Panc1 (cell line): ENCODE measurements around the gene TMEM260. TPM values are rescaled to one million over a fixed set of nuclear protein-coding genes. Genes with fewer than 3 reads are reported as not detected.
A peak's percentile ranks its signal among the peaks of the same experiment; 100 is the strongest.

Source experiments
- ATAC-seq: fragments of 200-7000 bp; cut with Tn5 transposase; 2 replicates; pipeline ENCODE4 v1.9.1; 2020; ENCODE audit warnings: mild to moderate bottlenecking, moderate library complexity
- BruUV-seq: library from RNA; stranded (reverse); fragments of 400-500 nt; replicated peaks from 2 replicates; lab custom pipeline; 2021; lab: Mats Ljungman, UMichigan
- CTCF ChIA-PET: fragments of 300-600 bp; sonication (Branson Sonifier 250); formaldehyde crosslinking; loops from one replicate; lab custom pipeline; 2022; ENCODE audit warnings: antibody characterized with exemption; lab: Charles Lee
- POLR2A ChIA-PET: fragments of 300-600 bp; sonication (Branson Sonifier 250); formaldehyde crosslinking; loops from one replicate; lab custom pipeline; 2022; ENCODE audit warnings: antibody characterized with exemption; lab: Charles Lee
- DNase-seq: peaks from one replicate; pipeline ENCODE4 v3.0.0-alpha.2; 2010; ENCODE audit warnings: low read depth, low spot score
- H3K27ac ChIP-seq: 2 replicates; pipeline ENCODE4 v1.5.1; 2011; ENCODE audit warnings: mild to moderate bottlenecking, low read length, inconsistent platforms
- H3K27me3 ChIP-seq: fragments of 200-500 bp; sonication (Bioruptor generic); 2 replicates; pipeline ENCODE4 v1.6.0; 2014; ENCODE audit warnings: low read length, inconsistent platforms; ENCODE audit not compliant: control insufficient read depth, insufficient read depth
- H3K36me3 ChIP-seq: fragments of 200-500 bp; sonication (Bioruptor generic); 2 replicates; pipeline ENCODE4 v1.5.1; 2014; ENCODE audit warnings: inconsistent platforms, mild to moderate bottlenecking, low read length, moderate library complexity; ENCODE audit not compliant: control insufficient read depth, insufficient read depth
- H3K4me1 ChIP-seq: 2 replicates; pipeline ENCODE4 v1.5.1; 2011; ENCODE audit warnings: inconsistent platforms, mild to moderate bottlenecking, low read length, moderate library complexity; ENCODE audit not compliant: control insufficient read depth, insufficient read depth
- H3K4me3 ChIP-seq, 2 experiments: 2 replicates each; pipeline ENCODE4 v1.5.1; 2011 to 2012; ENCODE audit warnings: low read depth in 2 of 2, low read length in 2 of 2, mild to moderate bottlenecking in 2 of 2, inconsistent platforms in 1 of 2, moderate library complexity in 1 of 2
- H3K9me3 ChIP-seq: fragments of 200-500 bp; sonication (Bioruptor generic); 2 replicates; pipeline ENCODE4 v1.5.1; 2014; ENCODE audit warnings: low read depth, mild to moderate bottlenecking, inconsistent platforms, low read length, moderate library complexity; ENCODE audit not compliant: control insufficient read depth, insufficient read depth
- CTCF ChIP-seq: fragments of 450-650 bp; IDR thresholded peaks from 2 replicates; pipeline ENCODE4 v1.5.1; 2017; ENCODE audit warnings: mild to moderate bottlenecking
- POLR2AphosphoS5 ChIP-seq: IDR thresholded peaks from 2 replicates; pipeline ENCODE4 v1.6.1; 2012; ENCODE audit warnings: mild to moderate bottlenecking, low read depth, low read length, moderate library complexity
- SIN3A ChIP-seq: IDR thresholded peaks from 2 replicates; pipeline ENCODE4 v1.6.1; 2012; ENCODE audit warnings: low read depth, mild to moderate bottlenecking, low read length, moderate library complexity, borderline replicate concordance; ENCODE audit not compliant: insufficient read depth
- TCF7L2 ChIP-seq: IDR thresholded peaks from 2 replicates; pipeline ENCODE4 v1.6.1; 2011; ENCODE audit warnings: mild to moderate bottlenecking, low read depth, low read length, inconsistent platforms
- in situ Hi-C: cut with HindIII; loops from 2 replicates; pipeline ENCODE4 v1.10.0; 2016; ENCODE audit warnings: low sequenced_read_pairs, low pct_unique_long_range_greater_than_20kb
- intact Hi-C: fragments of 100-400 bp; cut with micrococcal nuclease; formaldehyde crosslinking; loops from one replicate; pipeline ENCODE4 v1.10.0; 2022; ENCODE audit not compliant: unreplicated experiment
- total RNA-seq: library from RNA; stranded (reverse); gene quantifications from one replicate; pipeline ENCODE4 v1.2.1, GENCODE V29; 2021; ENCODE audit not compliant: unreplicated experiment
- TF ChIP-seq, protein P1 (sequence below), 2 experiments: IDR thresholded peaks; 2 replicates each; pipeline ENCODE4 v1.6.1; 2011 to 2012; ENCODE audit warnings: low read depth in 2 of 2, control low read depth in 1 of 2, low read length in 1 of 2, mild to moderate bottlenecking in 1 of 2, moderate library complexity in 1 of 2; ENCODE audit not compliant: insufficient read depth in 1 of 2

TMEM260 gene
- total RNA-seq, 1 experiment from 2014 or later: 8.9 TPM

DNA sequence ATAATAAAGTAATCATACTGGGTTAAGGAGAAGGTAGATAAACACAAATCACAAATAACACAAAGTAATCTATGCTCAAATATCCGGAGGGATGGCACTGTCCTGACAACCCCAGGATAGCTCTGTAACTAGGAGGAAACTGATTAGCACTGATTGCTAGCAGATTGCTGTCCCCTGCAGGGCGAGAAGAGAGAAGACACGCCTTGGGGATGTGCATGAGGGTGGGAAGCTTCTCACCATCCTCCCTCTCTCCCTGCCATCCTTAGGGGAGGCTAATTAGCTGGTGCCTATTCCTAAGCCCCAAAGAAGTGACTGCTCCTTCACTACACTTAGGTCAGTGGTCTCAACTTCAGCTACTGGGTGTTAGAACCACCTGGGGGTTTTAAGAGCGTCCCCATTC lies 27.0 kb upstream of the TMEM260 start:
- in situ Hi-C loops: no loop called here
- CTCF ChIA-PET: no interaction called here
- Histone ChIP-seq H3K4me1 (no peaks in the 10 kb centered on the region), H3K36me3 (no peaks in the 10 kb centered on the region), H3K9me3 (no peaks in the 10 kb centered on the region), H3K27me3 (no peaks in the 10 kb centered on the region; the same call in none of the 2 replicates), H3K4me3 (no peak overlapping the region), H3K27ac (no peak overlapping the region)
- BruUV-seq: no TSS peak
- ATAC-seq (no peak), DNase-seq (no peak)
- TF ChIP-seq POLR2AphosphoS5 (no peak), CTCF (0 out of 2 replicates have a peak, but pooled peaks have one; percentile 6)
- TF ChIP-seq, protein P1, sequence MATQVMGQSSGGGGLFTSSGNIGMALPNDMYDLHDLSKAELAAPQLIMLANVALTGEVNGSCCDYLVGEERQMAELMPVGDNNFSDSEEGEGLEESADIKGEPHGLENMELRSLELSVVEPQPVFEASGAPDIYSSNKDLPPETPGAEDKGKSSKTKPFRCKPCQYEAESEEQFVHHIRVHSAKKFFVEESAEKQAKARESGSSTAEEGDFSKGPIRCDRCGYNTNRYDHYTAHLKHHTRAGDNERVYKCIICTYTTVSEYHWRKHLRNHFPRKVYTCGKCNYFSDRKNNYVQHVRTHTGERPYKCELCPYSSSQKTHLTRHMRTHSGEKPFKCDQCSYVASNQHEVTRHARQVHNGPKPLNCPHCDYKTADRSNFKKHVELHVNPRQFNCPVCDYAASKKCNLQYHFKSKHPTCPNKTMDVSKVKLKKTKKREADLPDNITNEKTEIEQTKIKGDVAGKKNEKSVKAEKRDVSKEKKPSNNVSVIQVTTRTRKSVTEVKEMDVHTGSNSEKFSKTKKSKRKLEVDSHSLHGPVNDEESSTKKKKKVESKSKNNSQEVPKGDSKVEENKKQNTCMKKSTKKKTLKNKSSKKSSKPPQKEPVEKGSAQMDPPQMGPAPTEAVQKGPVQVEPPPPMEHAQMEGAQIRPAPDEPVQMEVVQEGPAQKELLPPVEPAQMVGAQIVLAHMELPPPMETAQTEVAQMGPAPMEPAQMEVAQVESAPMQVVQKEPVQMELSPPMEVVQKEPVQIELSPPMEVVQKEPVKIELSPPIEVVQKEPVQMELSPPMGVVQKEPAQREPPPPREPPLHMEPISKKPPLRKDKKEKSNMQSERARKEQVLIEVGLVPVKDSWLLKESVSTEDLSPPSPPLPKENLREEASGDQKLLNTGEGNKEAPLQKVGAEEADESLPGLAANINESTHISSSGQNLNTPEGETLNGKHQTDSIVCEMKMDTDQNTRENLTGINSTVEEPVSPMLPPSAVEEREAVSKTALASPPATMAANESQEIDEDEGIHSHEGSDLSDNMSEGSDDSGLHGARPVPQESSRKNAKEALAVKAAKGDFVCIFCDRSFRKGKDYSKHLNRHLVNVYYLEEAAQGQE (IDR thresholded peaks at IDR 0.05; ENCODE audit: insufficient read depth in 1 of 2, low read depth in 2 of 2, low read length in 1 of 2): no peak
- intact Hi-C loops: no loop called here
- POLR2A ChIA-PET: no interaction called here

DNA sequence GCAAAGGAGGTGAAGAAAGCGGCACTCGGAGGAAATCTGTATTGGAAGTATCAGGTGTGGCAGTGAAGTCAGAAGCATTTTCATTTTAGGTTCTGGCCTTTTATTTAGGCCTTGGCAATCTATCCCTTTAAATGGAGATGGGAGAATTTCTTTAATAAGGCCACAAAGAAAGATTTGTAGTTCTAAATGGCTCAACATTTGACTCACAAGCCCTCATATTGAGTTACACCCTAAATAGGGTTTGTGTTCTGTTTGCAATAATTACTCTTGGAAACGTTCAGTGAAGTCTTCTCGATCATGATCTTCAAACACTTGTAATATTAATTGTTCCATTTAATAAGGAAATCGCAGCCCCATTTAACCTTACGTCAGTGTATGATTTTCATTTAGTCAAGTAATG lies 25.3 kb upstream of the TMEM260 start:
- POLR2A ChIA-PET: no interaction called here
- Histone ChIP-seq H3K36me3 (no peaks in the 10 kb centered on the region), H3K27ac (no peak overlapping the region), H3K27me3 (no peaks in the 10 kb centered on the region; the same call in none of the 2 replicates), H3K4me3 (no peak overlapping the region), H3K9me3 (no peaks in the 10 kb centered on the region), H3K4me1 (no peaks in the 10 kb centered on the region)
- DNase-seq (no peak), ATAC-seq (no peak)
- TF ChIP-seq SIN3A (no peak), CTCF (no peak), TCF7L2 (no peak), POLR2AphosphoS5 (no peak)
- TF ChIP-seq, protein P1 (IDR thresholded peaks at IDR 0.05; ENCODE audit: insufficient read depth in 1 of 2, low read depth in 2 of 2, low read length in 1 of 2): no peak
- CTCF ChIA-PET: no interaction called here
- no TSS peak for BruUV-seq
- in situ Hi-C loops: no loop called here
- intact Hi-C loops: no loop called here
